Neural cell (in vitro differentiated cells): ENCODE measurements around the gene CPA1. TPM values are rescaled to one million over a fixed set of nuclear protein-coding genes. Genes with fewer than 3 reads are reported as not detected.

Experiments used
- H2AFZ ChIP-seq: fragments of 200-600, 300-800 bp; sonication (generic), shearing (Covaris generic); 2 replicates; pipeline ENCODE4 v1.6.0; 2014; ENCODE audit warnings: low read depth, mild to moderate bottlenecking, antibody characterized with exemption, low read length, moderate library complexity
- H3F3A ChIP-seq: fragments of 200-600 bp; shearing (Covaris generic); 2 replicates; pipeline ENCODE4 v1.6.1; 2016; ENCODE audit warnings: mild to moderate bottlenecking, moderate library complexity, mixed read lengths, antibody characterized with exemption, low read length; ENCODE audit not compliant: insufficient read depth, poor library complexity, severe bottlenecking
- H3K27ac ChIP-seq: fragments of 200-600, 300-800 bp; sonication (generic), shearing (Covaris generic); 2 replicates; pipeline ENCODE4 v1.5.1; 2014; ENCODE audit warnings: mild to moderate bottlenecking, low read length, moderate library complexity
- H3K27me3 ChIP-seq: fragments of 300-800, 200-600 bp; sonication (generic), shearing (Covaris generic); 2 replicates; pipeline ENCODE4 v1.6.0; 2014; ENCODE audit warnings: mild to moderate bottlenecking, low read depth, low read length, moderate library complexity; ENCODE audit not compliant: insufficient read depth
- H3K36me3 ChIP-seq: fragments of 300-800, 200-600 bp; sonication (generic), shearing (Covaris generic); 2 replicates; pipeline ENCODE4 v1.5.1; 2014; ENCODE audit warnings: mild to moderate bottlenecking, antibody characterized with exemption, low read length, moderate library complexity; ENCODE audit not compliant: insufficient read depth
- H3K4me2 ChIP-seq: fragments of 300-800, 200-600 bp; sonication (generic), shearing (Covaris generic); 2 replicates; pipeline ENCODE4 v1.6.0; 2014; ENCODE audit warnings: mild to moderate bottlenecking, low read length
- H3K4me3 ChIP-seq: fragments of 300-800, 200-600 bp; sonication (generic), shearing (Covaris generic); 2 replicates; pipeline ENCODE4 v1.5.1; 2014; ENCODE audit warnings: mild to moderate bottlenecking, low read length, moderate library complexity
- H3K79me2 ChIP-seq: fragments of 200-600 bp; shearing (Covaris generic); replicated peaks from 2 replicates; pipeline ENCODE4 v1.6.0; 2014; ENCODE audit warnings: mild to moderate bottlenecking, low read length, moderate library complexity; ENCODE audit not compliant: insufficient read depth
- H3K9ac ChIP-seq: fragments of 300-800, 200-600 bp; sonication (generic), shearing (Covaris generic); 2 replicates; pipeline ENCODE4 v1.6.1; 2016; ENCODE audit warnings: mild to moderate bottlenecking, low read length, mixed read lengths
- H3K9me2 ChIP-seq: fragments of 200-600 bp; shearing (Covaris generic); 2 replicates; pipeline ENCODE4 v1.6.1; 2016; ENCODE audit warnings: mild to moderate bottlenecking, low read length, mixed read lengths; ENCODE audit not compliant: insufficient read depth
- H3K9me3 ChIP-seq: fragments of 200-600, 300-800 bp; sonication (generic), shearing (Covaris generic); 2 replicates; pipeline ENCODE4 v1.6.1; 2016; ENCODE audit warnings: mild to moderate bottlenecking, mixed run types, low read length, moderate library complexity, mixed read lengths
- H4K20me1 ChIP-seq: fragments of 200-600 bp; shearing (Covaris generic); 2 replicates; pipeline ENCODE4 v1.6.1; 2016; ENCODE audit warnings: mild to moderate bottlenecking, mixed run types; ENCODE audit not compliant: insufficient read depth
- CTCF ChIP-seq: fragments of 450-650 bp; IDR thresholded peaks from 2 replicates; pipeline ENCODE4 v1.5.1; 2014; ENCODE audit warnings: antibody characterized with exemption, mild to moderate bottlenecking, moderate library complexity; ENCODE audit not compliant: poor library complexity, severe bottlenecking
- EP300 ChIP-seq: fragments of 450-650 bp; conservative IDR thresholded peaks from 2 replicates; pipeline ENCODE4 v1.6.1; 2014; ENCODE audit warnings: antibody characterized with exemption, mild to moderate bottlenecking, moderate library complexity; ENCODE audit not compliant: poor library complexity, severe bottlenecking
- EZH2 ChIP-seq: fragments of 200-600, 300-800 bp; shearing (Covaris generic), sonication (generic); IDR thresholded peaks from 2 replicates; pipeline ENCODE4 v1.6.1; 2014; ENCODE audit warnings: antibody characterized with exemption, low read length, borderline replicate concordance, mild to moderate bottlenecking; ENCODE audit not compliant: insufficient read depth, poor library complexity, severe bottlenecking
- MXI1 ChIP-seq: fragments of 450-650 bp; conservative IDR thresholded peaks from 2 replicates; pipeline ENCODE4 v1.6.1; 2014; ENCODE audit warnings: antibody characterized with exemption, mild to moderate bottlenecking; ENCODE audit not compliant: poor library complexity, severe bottlenecking
- POLR2AphosphoS5 ChIP-seq: IDR thresholded peaks from 2 replicates; pipeline ENCODE4 v1.6.1; 2012
- RAD21 ChIP-seq: fragments of 450-650 bp; conservative IDR thresholded peaks from 2 replicates; pipeline ENCODE4 v1.6.1; 2014; ENCODE audit warnings: antibody characterized with exemption, mild to moderate bottlenecking, moderate library complexity
- REST ChIP-seq: IDR thresholded peaks from 2 replicates; pipeline ENCODE4 v1.6.1; 2012; ENCODE audit warnings: borderline replicate concordance
- SMC3 ChIP-seq: fragments of 450-650 bp; conservative IDR thresholded peaks from 2 replicates; pipeline ENCODE4 v1.6.1; 2014; ENCODE audit warnings: antibody characterized with exemption, mild to moderate bottlenecking, moderate library complexity; ENCODE audit not compliant: poor library complexity
- TAF1 ChIP-seq: IDR thresholded peaks from 2 replicates; pipeline ENCODE4 v1.6.1; 2012; ENCODE audit warnings: low read depth
- polyA plus RNA-seq: library from polyadenylated mRNA; depleted of rRNA; stranded (reverse); fragments of >200 nt; gene quantifications from 2 replicates; pipeline ENCODE4 v1.2.3, GENCODE V29; 2014

The CPA1 gene
- polyA plus RNA-seq, 1 donor from 2014 or later: not detected

GRCh38 chr7:130333832-130334231 lies 46.5 kb upstream of the CPA1 start:
- H3K27me3 ChIP-seq: no peaks in the 10 kb centered on the region
- no peaks in the 10 kb centered on the region for H4K20me1 ChIP-seq

GRCh38 chr7:130334274-130334673 lies 46.0 kb upstream of the CPA1 start:
- no peak overlapping the region for H3K4me2 ChIP-seq
- no peak overlapping the region for H2AFZ ChIP-seq
- no peak overlapping the region for H3K9ac ChIP-seq
- H3K27me3 ChIP-seq: no peaks in the 10 kb centered on the region
- H3F3A ChIP-seq: no peaks in the 10 kb centered on the region
- no peaks in the 10 kb centered on the region for H3K9me2 ChIP-seq
- H3K36me3 ChIP-seq: no peaks in the 10 kb centered on the region
- no peaks in the 10 kb centered on the region for H3K79me2 ChIP-seq
- H3K4me3 ChIP-seq: no peak overlapping the region
- no peak overlapping the region for H3K27ac ChIP-seq
- no peaks in the 10 kb centered on the region for H3K9me3 ChIP-seq
- H4K20me1 ChIP-seq: no peaks in the 10 kb centered on the region
- no peak for TF ChIP-seq EP300
- no peak for TF ChIP-seq EZH2
- TF ChIP-seq TAF1: no peak
- TF ChIP-seq CTCF: no peak
- no peak for TF ChIP-seq MXI1
- TF ChIP-seq POLR2AphosphoS5: no peak
- no peak for TF ChIP-seq RAD21

More at GRCh38 chr7:130333832-130334231, 46.5 kb upstream of the CPA1 start:
- no peaks in the 10 kb centered on the region for H3K9me2 ChIP-seq
- H3K4me3 ChIP-seq: no peak overlapping the region
- no peak overlapping the region for H3K9ac ChIP-seq
- H2AFZ ChIP-seq: no peak overlapping the region
- no peaks in the 10 kb centered on the region for H3K36me3 ChIP-seq
- H3K27ac ChIP-seq: no peak overlapping the region
- TF ChIP-seq SMC3 (no peak), EP300 (no peak), RAD21 (no peak), EZH2 (no peak), MXI1 (no peak), CTCF (no peak), TAF1 (no peak), POLR2AphosphoS5 (no peak), REST (no peak)
- no peaks in the 10 kb centered on the region for H3F3A ChIP-seq
- no peaks in the 10 kb centered on the region for H3K9me3 ChIP-seq
- no peaks in the 10 kb centered on the region for H3K79me2 ChIP-seq
- no peak overlapping the region for H3K4me2 ChIP-seq
